CD14-positive monocyte (primary cell): ENCODE results near the gene LTBP1. TPM values are rescaled to one million over a fixed set of nuclear protein-coding genes. Genes with fewer than 3 reads are reported as not detected.
"Not testable (repeated sequence)": the region's sequence is repeated elsewhere in the genome, so short reads cannot be mapped to it uniquely, and the experiment has no call there.

ENCODE experiments used
- DNase-seq, 3 donors: peaks; one replicate each; pipeline ENCODE4 v3.0.0-alpha.2; 2011 to 2022
- H2AFZ ChIP-seq: 2 replicates; pipeline ENCODE4 v1.6.0; 2012; ENCODE audit warnings: mild to moderate bottlenecking, low read depth, low read length, inconsistent platforms; ENCODE audit not compliant: insufficient read depth, poor library complexity, severe bottlenecking
- H3K27ac ChIP-seq, 2 donors: 1 replicate in 1 of 2; 2 replicates in 1 of 2; pipeline ENCODE4 v1.5.1; 2012 to 2013; ENCODE audit warnings: low read length in 2 of 2, control low read depth in 1 of 2, inconsistent platforms in 1 of 2, low read depth in 1 of 2, mild to moderate bottlenecking in 1 of 2
- H3K27me3 ChIP-seq, 2 donors: one replicate each; pipeline versions ENCODE4 v1.6.0 to v1.6.1; 2011 to 2013; ENCODE audit warnings: low read length in 2 of 2; ENCODE audit not compliant: control insufficient read depth in 2 of 2, insufficient read depth in 2 of 2
- H3K36me3 ChIP-seq, 2 donors: replicated peaks in 1 of 2; 1 replicate in 1 of 2; 2 replicates in 1 of 2; pipeline versions ENCODE4 v1.5.1 to v1.6.1; 2012 to 2013; ENCODE audit warnings: low read length in 2 of 2, control low read depth in 1 of 2, inconsistent platforms in 1 of 2, mild to moderate bottlenecking in 1 of 2; ENCODE audit not compliant: insufficient read depth in 2 of 2, control insufficient read depth in 1 of 2
- H3K4me1 ChIP-seq, 2 donors: 1 replicate in 1 of 2; 2 replicates in 1 of 2; pipeline versions ENCODE4 v1.5.1 to v1.6.1; 2012 to 2013; ENCODE audit warnings: low read length in 2 of 2, control low read depth in 1 of 2, inconsistent platforms in 1 of 2, mild to moderate bottlenecking in 1 of 2, moderate library complexity in 1 of 2; ENCODE audit not compliant: insufficient read depth in 2 of 2, control insufficient read depth in 1 of 2
- H3K4me2 ChIP-seq: replicated peaks from 2 replicates; pipeline ENCODE3; 2012; ENCODE audit warnings: low read length, moderate library complexity, mild to moderate bottlenecking; ENCODE audit not compliant: poor library complexity, severe bottlenecking; ENCODE audit errors: extremely low read depth
- H3K4me3 ChIP-seq, 3 experiments: fragments of 200-600 bp in 1 of 3; sonication (generic) in 1 of 3; replicated peaks in 1 of 3; 1 replicate in 2 of 3; 2 replicates in 1 of 3; pipeline ENCODE4 v1.5.1; 2011 to 2013; ENCODE audit warnings: low read length in 3 of 3, mild to moderate bottlenecking in 3 of 3, control low read depth in 2 of 3, low read depth in 2 of 3, inconsistent platforms in 1 of 3, moderate library complexity in 1 of 3
- H3K79me2 ChIP-seq: 2 replicates; pipeline ENCODE4 v1.6.0; 2012; ENCODE audit warnings: mild to moderate bottlenecking, control low read depth, inconsistent platforms, low read length, moderate library complexity; ENCODE audit not compliant: insufficient read depth
- H3K9ac ChIP-seq: 2 replicates; pipeline ENCODE4 v1.6.0; 2017; ENCODE audit warnings: low read length, mild to moderate bottlenecking; ENCODE audit not compliant: insufficient read depth, poor library complexity, severe bottlenecking
- H3K9me3 ChIP-seq, 2 donors: replicated peaks in 1 of 2; 1 replicate in 1 of 2; 2 replicates in 1 of 2; pipeline versions ENCODE4 v1.5.1 to v1.6.1; 2012 to 2013; ENCODE audit warnings: low read length in 2 of 2, control low read depth in 1 of 2; ENCODE audit not compliant: control insufficient read depth in 1 of 2, insufficient read depth in 1 of 2
- H4K20me1 ChIP-seq: 2 replicates; pipeline ENCODE4 v1.6.0; 2012; ENCODE audit warnings: mild to moderate bottlenecking, low read length, control low read depth, moderate library complexity; ENCODE audit not compliant: insufficient read depth
- H3K27ac Mint-ChIP-seq, 7 donors: one replicate each; pipeline ENCODE4 v1.8.0; 2020; ENCODE audit warnings: mild to moderate bottlenecking in 7 of 7, mixed read lengths in 7 of 7, moderate library complexity in 6 of 7, inconsistent platforms in 2 of 7
- H3K27me3 Mint-ChIP-seq, 3 donors: one replicate each; pipeline ENCODE4 v1.8.0; 2021 to 2022; ENCODE audit warnings: low read depth in 3 of 3, mild to moderate bottlenecking in 3 of 3, mixed read lengths in 3 of 3, moderate library complexity in 3 of 3, inconsistent platforms in 1 of 3
- H3K36me3 Mint-ChIP-seq, 2 donors: one replicate each; pipeline ENCODE4 v1.8.0; 2020; ENCODE audit warnings: mixed read lengths in 2 of 2, inconsistent platforms in 1 of 2, mild to moderate bottlenecking in 1 of 2
- H3K4me1 Mint-ChIP-seq: one replicate; pipeline ENCODE4 v1.8.0; 2020; ENCODE audit warnings: mild to moderate bottlenecking, mixed read lengths
- H3K4me3 Mint-ChIP-seq, 2 donors: one replicate each; pipeline ENCODE4 v1.8.0; 2020; ENCODE audit warnings: mild to moderate bottlenecking in 2 of 2, mixed read lengths in 2 of 2, moderate library complexity in 1 of 2
- H3K9me3 Mint-ChIP-seq, 7 donors: one replicate each; pipeline ENCODE4 v1.8.0; 2020 to 2022; ENCODE audit warnings: mixed read lengths in 7 of 7, mild to moderate bottlenecking in 6 of 7, moderate library complexity in 6 of 7, inconsistent platforms in 2 of 7
- CTCF ChIP-seq: fragments of 200-600 bp; IDR thresholded peaks from one replicate; pipeline ENCODE4 v1.8.0; 2022; ENCODE audit warnings: antibody characterized with exemption, mild to moderate bottlenecking
- WGBS: methylation state at CpG from one replicate; pipeline ENCODE4 v1.1.5; 2013; ENCODE audit warnings: missing lambda C conversion rate; ENCODE audit not compliant: insufficient coverage; 5-methylcytosine and 5-hydroxymethylcytosine counted together
- intact Hi-C, 2 donors: fragments of 100-400 bp; cut with micrococcal nuclease; formaldehyde crosslinking; loops; one replicate each; pipeline versions ENCODE4 v1.15.0 to v1.15.1; 2023
- polyA plus RNA-seq, 3 donors: library from polyadenylated mRNA; depleted of rRNA in 1 of 3; unstranded in 2 of 3; stranded (reverse) in 1 of 3; fragments of 300-500 nt in 2 of 3; fragments of >200 nt in 1 of 3; fragmentation: Illumina TruSeq in 2 of 3; gene quantifications; 1 replicate in 2 of 3; 2 replicates in 1 of 3; pipeline ENCODE4 v1.2.3, GENCODE V29; 2012 to 2021

Gene LTBP1
- polyA plus RNA-seq, 3 donors: 0.18 to 0.24 TPM; not detected in 1

DNA sequence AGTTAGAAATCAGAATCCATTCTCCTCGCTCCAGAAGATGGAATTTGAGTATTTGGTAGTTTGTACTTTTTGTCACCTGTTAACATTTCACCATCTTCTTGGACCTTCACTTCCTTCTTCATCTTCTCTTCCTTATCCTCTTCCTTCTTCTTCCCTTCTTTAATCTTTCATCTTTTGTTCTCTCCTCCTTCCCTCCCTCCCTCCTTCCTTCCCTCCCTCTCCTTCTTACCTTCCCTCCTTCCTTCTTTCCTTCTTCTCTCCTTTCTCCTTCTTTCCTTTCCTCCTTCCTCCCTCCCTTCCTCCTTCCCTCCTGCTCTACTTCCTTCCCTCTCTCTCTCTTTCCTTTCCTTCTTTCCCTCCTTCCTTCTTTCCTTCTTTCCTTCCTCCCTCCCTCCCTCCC, 31.1 kb upstream of the LTBP1 start:
- H3K27me3 ChIP-seq: no peaks in the 10 kb centered on the region
- H3K9ac ChIP-seq: no peak overlapping the region
- no peak overlapping the region for H3K4me2 ChIP-seq
- no peak overlapping the region for H3K27ac ChIP-seq
- H3K79me2 ChIP-seq: no peaks in the 10 kb centered on the region
- no peak overlapping the region for H3K4me3 Mint-ChIP-seq
- no CpG with 5 or more reads among the region's 1 CpG for WGBS
- no peaks in the 10 kb centered on the region for H4K20me1 ChIP-seq
- no peak for TF ChIP-seq CTCF
- no peak overlapping the region for H3K27ac Mint-ChIP-seq
- no peaks in the 10 kb centered on the region for H3K4me1 ChIP-seq
- H3K4me3 ChIP-seq: no peak overlapping the region
- H3K4me1 Mint-ChIP-seq: no peaks in the 10 kb centered on the region
- no peak overlapping the region for H2AFZ ChIP-seq
- no peaks in the 10 kb centered on the region for H3K36me3 Mint-ChIP-seq
- no peaks in the 10 kb centered on the region for H3K36me3 ChIP-seq
- intact Hi-C loops: no loop called here
- peaks cover 0 to 6% (median 2%) of the 10 kb centered on the region in 3 donors for H3K27me3 Mint-ChIP-seq
- no peak for DNase-seq
- H3K9me3 ChIP-seq: no peaks in the 10 kb centered on the region
- H3K9me3 Mint-ChIP-seq: peaks cover 0 to 12% (median 4%) of the 10 kb centered on the region in 7 donors

DNA sequence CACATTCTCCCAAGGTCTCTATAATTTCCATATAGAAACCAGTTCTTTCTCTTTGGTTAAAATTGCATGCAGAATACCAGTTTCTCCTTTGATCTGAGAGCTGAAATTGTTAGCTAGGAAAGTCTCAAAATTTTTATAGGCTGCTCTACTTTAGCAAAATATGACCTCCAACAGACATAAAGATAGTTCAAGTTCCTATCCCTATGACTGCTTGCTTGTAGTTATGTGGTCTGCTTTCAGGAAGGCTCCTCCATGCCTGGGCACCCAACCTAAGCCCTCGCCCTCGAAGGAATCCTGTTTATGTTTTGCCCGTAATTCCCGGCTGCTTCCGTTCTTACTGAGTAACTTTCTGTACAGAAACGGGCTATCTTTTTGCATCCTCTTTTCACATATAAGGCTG, 28.0 kb upstream of the LTBP1 start:
- WGBS: no CpG with 5 or more reads among the region's 6 CpGs

GRCh38 chr2:32919901-32920300, 26.9 kb upstream of the LTBP1 start:
- H3K79me2 ChIP-seq, H3K4me1 Mint-ChIP-seq, intact Hi-C loops, H3K27ac ChIP-seq, H3K4me2 ChIP-seq, H3K9me3 ChIP-seq, H3K9me3 Mint-ChIP-seq, H3K27me3 ChIP-seq, DNase-seq, H3K36me3 ChIP-seq, H3K27ac Mint-ChIP-seq, H3K4me3 ChIP-seq, H3K4me1 ChIP-seq, H4K20me1 ChIP-seq, H3K36me3 Mint-ChIP-seq, H3K4me3 Mint-ChIP-seq, H2AFZ ChIP-seq, H3K9ac ChIP-seq: not testable (repeated sequence)
- 80% methylated on average over 2 of the region's 6 CpGs for WGBS
- peaks cover 4 to 13% (median 9%) of the 10 kb centered on the region in 3 donors for H3K27me3 Mint-ChIP-seq

More for the DNA sequence above, 28.0 kb upstream of the LTBP1 start:
- Mint-ChIP-seq H3K27ac (no peak overlapping the region), H3K4me1 (no peaks in the 10 kb centered on the region), H3K9me3 (peaks cover 0 to 11% (median 6%) of the 10 kb centered on the region in 7 donors), H3K4me3 (no peak overlapping the region), H3K27me3 (peaks cover 2 to 10% (median 9%) of the 10 kb centered on the region in 3 donors), H3K36me3 (no peaks in the 10 kb centered on the region)
- no peaks in the 10 kb centered on the region for H3K79me2 ChIP-seq
- H3K9ac ChIP-seq: no peak overlapping the region
- H3K9me3 ChIP-seq: no peaks in the 10 kb centered on the region
- no peaks in the 10 kb centered on the region for H3K4me1 ChIP-seq
- no peaks in the 10 kb centered on the region for H4K20me1 ChIP-seq
- intact Hi-C loops: no loop called here
- no peak for TF ChIP-seq CTCF
- no peak for DNase-seq
- no peak overlapping the region for H3K4me2 ChIP-seq
- H3K27me3 ChIP-seq: no peaks in the 10 kb centered on the region
- no peak overlapping the region for H2AFZ ChIP-seq
- H3K36me3 ChIP-seq: no peaks in the 10 kb centered on the region
- H3K4me3 ChIP-seq: no peak overlapping the region
- H3K27ac ChIP-seq: no peak overlapping the region
